Liver (tissue), 1 donor: ENCODE results near the gene CELF5.

Experiments used
- FOXA1 ChIP-seq: IDR thresholded peaks from 2 replicates; pipeline ENCODE4 v1.6.1; 2016; ENCODE audit warnings: antibody characterized with exemption
- TF ChIP-seq, protein P1 (sequence below): IDR thresholded peaks from 2 replicates; pipeline ENCODE4 v1.6.1; 2016; ENCODE audit warnings: antibody characterized with exemption, mild to moderate bottlenecking

DNA sequence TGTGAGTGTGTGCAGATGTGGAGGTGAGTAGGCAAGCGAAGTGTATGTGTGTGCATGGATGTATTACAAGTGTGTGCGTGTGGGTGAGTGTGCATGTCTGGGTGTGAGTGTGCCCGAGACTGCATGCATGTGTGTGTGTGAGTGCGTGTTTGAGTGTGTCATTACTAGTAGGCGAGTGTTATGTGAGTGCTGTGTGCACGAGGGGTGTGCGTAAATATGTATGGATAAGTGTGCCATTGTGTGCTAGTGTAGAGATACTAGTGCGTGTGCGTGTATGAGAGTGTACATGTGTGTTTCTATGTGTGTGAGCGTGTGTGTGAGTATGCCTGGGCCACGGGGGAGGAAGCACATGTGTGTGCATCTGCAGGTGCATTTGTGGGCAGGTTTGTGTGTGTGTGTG, 53.8 kb downstream of the CELF5 start:
- TF ChIP-seq, protein P1, sequence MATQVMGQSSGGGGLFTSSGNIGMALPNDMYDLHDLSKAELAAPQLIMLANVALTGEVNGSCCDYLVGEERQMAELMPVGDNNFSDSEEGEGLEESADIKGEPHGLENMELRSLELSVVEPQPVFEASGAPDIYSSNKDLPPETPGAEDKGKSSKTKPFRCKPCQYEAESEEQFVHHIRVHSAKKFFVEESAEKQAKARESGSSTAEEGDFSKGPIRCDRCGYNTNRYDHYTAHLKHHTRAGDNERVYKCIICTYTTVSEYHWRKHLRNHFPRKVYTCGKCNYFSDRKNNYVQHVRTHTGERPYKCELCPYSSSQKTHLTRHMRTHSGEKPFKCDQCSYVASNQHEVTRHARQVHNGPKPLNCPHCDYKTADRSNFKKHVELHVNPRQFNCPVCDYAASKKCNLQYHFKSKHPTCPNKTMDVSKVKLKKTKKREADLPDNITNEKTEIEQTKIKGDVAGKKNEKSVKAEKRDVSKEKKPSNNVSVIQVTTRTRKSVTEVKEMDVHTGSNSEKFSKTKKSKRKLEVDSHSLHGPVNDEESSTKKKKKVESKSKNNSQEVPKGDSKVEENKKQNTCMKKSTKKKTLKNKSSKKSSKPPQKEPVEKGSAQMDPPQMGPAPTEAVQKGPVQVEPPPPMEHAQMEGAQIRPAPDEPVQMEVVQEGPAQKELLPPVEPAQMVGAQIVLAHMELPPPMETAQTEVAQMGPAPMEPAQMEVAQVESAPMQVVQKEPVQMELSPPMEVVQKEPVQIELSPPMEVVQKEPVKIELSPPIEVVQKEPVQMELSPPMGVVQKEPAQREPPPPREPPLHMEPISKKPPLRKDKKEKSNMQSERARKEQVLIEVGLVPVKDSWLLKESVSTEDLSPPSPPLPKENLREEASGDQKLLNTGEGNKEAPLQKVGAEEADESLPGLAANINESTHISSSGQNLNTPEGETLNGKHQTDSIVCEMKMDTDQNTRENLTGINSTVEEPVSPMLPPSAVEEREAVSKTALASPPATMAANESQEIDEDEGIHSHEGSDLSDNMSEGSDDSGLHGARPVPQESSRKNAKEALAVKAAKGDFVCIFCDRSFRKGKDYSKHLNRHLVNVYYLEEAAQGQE = no peak
- TF ChIP-seq FOXA1 = no peak
